Measurements from ENCODE around the gene HM13. TPM values are rescaled to one million over a fixed set of nuclear protein-coding genes. Genes with fewer than 3 reads are reported as not detected.

Gene HM13
- total and polyA plus RNA-seq, 9 of the 15 experiments (the other 6 are each of a cell fraction or from before 2014, with no cell fraction given), result 7.7 to 136 (median 74.5) TPM

GRCh38 chr20:31606804-31607639 is 92.8 kb downstream of the HM13 start (continued):
- TF ChIP-seq CREB1 (IDR thresholded peaks at IDR 0.05) (peak; percentile 28; the same call in 1 of the 2 replicates), CREB1 (CRISPR knock-in tag; IDR thresholded peaks at IDR 0.05) (no peak), POLR2AphosphoS2 (IDR thresholded peaks at IDR 0.05; ENCODE audit: low read length) (peak; percentile 99), HMBOX1 (IDR thresholded peaks at IDR 0.05) (no peak), PRPF4 (IDR thresholded peaks at IDR 0.05; ENCODE audit: insufficient read depth, low read depth, low read length, poor library complexity, severe bottlenecking) (no peak), E2F6 (IDR thresholded peaks at IDR 0.05; ENCODE audit: borderline replicate concordance in 1 of 2, extremely low read depth in 1 of 2, insufficient read depth in 1 of 2, insufficient read length in 1 of 2, low read depth in 1 of 2, low read length in 1 of 2, poor library complexity in 1 of 2, severe bottlenecking in 1 of 2) (peak in 1 of 2 experiments; percentile 13), CEBPB (tag; IDR thresholded peaks at IDR 0.05) (no peak), NEUROD1 (IDR thresholded peaks at IDR 0.05; ENCODE audit: borderline replicate concordance, low read depth, low read length, partially characterized antibody) (peak; percentile 47), ARID2 (IDR thresholded peaks at IDR 0.05) (no peak), ZNF217 (CRISPR knock-in tag; IDR thresholded peaks at IDR 0.05) (no peak), USF2 (CRISPR knock-in tag; IDR thresholded peaks at IDR 0.05) (no peak), FIP1L1 (IDR thresholded peaks at IDR 0.05; ENCODE audit: low read depth, low read length, poor library complexity, severe bottlenecking) (no peak), BDP1 (IDR thresholded peaks at IDR 0.05; ENCODE audit: insufficient read depth, insufficient read length) (no peak), ARID3A (IDR thresholded peaks at IDR 0.05; ENCODE audit: borderline replicate concordance, low read depth, low read length) (no peak), ZMIZ1 (IDR thresholded peaks at IDR 0.05; ENCODE audit: low read depth in 2 of 2, low read length in 2 of 2) (peak in 1 of 2 experiments; percentile 81; a peak in 1 of 4 replicates), HBP1 (CRISPR knock-in tag; IDR thresholded peaks at IDR 0.05) (peak; percentile 83)
